Measurements from ENCODE around the gene SND1.

Gene SND1

DNA sequence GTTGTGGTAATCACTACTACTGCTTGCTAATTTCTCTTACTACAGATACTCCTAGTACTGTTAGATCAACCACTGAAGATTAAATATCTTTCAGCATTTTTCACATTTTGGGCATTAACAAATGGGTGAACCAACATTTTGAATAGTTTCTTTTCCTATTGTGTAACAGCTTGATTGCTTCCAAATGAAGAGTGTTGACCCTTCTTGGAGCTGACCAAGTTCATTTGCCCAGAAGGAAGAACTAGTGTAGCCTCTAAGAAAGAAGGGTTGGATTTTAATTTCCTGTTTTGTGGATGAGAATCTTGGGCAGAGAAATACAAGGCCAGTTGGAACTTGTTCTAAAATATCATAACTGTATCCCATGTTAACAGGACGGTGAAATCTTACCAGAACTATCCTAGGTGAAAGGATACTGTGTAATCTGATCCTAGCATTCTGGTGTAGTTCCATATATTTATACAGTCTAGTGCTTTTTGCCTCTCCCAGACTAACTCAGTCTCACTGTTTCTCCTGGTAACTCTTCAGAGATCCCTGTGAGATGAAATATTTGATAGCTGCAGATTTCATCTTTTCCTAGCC, 37.3 kb downstream of the SND1 start:
- no peak for TF ChIP-seq FOXM1 (IDR thresholded peaks at IDR 0.05; ENCODE audit: borderline replicate concordance, low read depth)
- no peak for TF ChIP-seq TAF1 (IDR thresholded peaks at IDR 0.05; ENCODE audit: low read depth)
- no peak for TF ChIP-seq CREB1 (IDR thresholded peaks at IDR 0.05; ENCODE audit: low read depth)
- no peak for TF ChIP-seq TCF12 (IDR thresholded peaks at IDR 0.05; ENCODE audit: low read depth)
- no peak for TF ChIP-seq ZBTB7A (IDR thresholded peaks at IDR 0.05; ENCODE audit: low read depth)
- TF ChIP-seq NFIC (IDR thresholded peaks at IDR 0.05), result no peak
- TF ChIP-seq RAD21 (IDR thresholded peaks at IDR 0.05; ENCODE audit: low read depth), result no peak
- no peak for TF ChIP-seq YY1 (IDR thresholded peaks at IDR 0.05; ENCODE audit: low read depth)
- TF ChIP-seq TEAD4 (IDR thresholded peaks at IDR 0.05), result no peak
- TF ChIP-seq, protein P1, sequence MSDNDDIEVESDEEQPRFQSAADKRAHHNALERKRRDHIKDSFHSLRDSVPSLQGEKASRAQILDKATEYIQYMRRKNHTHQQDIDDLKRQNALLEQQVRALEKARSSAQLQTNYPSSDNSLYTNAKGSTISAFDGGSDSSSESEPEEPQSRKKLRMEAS (IDR thresholded peaks at IDR 0.05), result no peak
- no peak for TF ChIP-seq EGR1 (IDR thresholded peaks at IDR 0.05)
- TF ChIP-seq, protein P2, sequence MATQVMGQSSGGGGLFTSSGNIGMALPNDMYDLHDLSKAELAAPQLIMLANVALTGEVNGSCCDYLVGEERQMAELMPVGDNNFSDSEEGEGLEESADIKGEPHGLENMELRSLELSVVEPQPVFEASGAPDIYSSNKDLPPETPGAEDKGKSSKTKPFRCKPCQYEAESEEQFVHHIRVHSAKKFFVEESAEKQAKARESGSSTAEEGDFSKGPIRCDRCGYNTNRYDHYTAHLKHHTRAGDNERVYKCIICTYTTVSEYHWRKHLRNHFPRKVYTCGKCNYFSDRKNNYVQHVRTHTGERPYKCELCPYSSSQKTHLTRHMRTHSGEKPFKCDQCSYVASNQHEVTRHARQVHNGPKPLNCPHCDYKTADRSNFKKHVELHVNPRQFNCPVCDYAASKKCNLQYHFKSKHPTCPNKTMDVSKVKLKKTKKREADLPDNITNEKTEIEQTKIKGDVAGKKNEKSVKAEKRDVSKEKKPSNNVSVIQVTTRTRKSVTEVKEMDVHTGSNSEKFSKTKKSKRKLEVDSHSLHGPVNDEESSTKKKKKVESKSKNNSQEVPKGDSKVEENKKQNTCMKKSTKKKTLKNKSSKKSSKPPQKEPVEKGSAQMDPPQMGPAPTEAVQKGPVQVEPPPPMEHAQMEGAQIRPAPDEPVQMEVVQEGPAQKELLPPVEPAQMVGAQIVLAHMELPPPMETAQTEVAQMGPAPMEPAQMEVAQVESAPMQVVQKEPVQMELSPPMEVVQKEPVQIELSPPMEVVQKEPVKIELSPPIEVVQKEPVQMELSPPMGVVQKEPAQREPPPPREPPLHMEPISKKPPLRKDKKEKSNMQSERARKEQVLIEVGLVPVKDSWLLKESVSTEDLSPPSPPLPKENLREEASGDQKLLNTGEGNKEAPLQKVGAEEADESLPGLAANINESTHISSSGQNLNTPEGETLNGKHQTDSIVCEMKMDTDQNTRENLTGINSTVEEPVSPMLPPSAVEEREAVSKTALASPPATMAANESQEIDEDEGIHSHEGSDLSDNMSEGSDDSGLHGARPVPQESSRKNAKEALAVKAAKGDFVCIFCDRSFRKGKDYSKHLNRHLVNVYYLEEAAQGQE (IDR thresholded peaks at IDR 0.05; ENCODE audit: low read depth), result no peak
- no peak for TF ChIP-seq CEBPB (IDR thresholded peaks at IDR 0.05)

DNA sequence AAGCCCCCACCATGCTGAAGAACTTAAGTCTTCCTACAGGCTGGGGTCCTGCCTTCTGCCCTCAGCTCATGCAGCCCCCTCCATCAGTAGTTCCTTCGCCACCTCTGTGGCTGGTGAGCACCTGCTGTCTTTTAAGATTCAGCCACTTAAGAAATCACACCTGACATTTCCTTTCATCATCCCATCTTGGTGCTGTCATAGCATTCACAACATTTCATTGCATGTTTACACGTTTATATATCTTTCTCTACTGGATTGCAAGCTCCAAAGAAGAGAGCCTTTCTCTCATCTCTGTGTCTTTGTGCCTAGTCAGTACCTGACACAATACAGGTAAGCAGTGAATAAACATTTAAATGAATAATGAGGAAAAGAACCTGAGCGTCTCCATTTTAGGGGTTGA, 38.3 kb downstream of the SND1 start:
- no peak for TF ChIP-seq TAF1 (IDR thresholded peaks at IDR 0.05; ENCODE audit: low read depth)
- TF ChIP-seq, protein P1 (IDR thresholded peaks at IDR 0.05), result no peak
- no peak for TF ChIP-seq CREB1 (IDR thresholded peaks at IDR 0.05; ENCODE audit: low read depth)
- no peak for TF ChIP-seq TEAD4 (IDR thresholded peaks at IDR 0.05)
- TF ChIP-seq YY1 (IDR thresholded peaks at IDR 0.05; ENCODE audit: low read depth), result no peak
- TF ChIP-seq RAD21 (IDR thresholded peaks at IDR 0.05; ENCODE audit: low read depth), result no peak
- no peak for TF ChIP-seq FOXM1 (IDR thresholded peaks at IDR 0.05; ENCODE audit: borderline replicate concordance, low read depth)
- TF ChIP-seq EGR1 (IDR thresholded peaks at IDR 0.05), result no peak
- TF ChIP-seq, protein P3, sequence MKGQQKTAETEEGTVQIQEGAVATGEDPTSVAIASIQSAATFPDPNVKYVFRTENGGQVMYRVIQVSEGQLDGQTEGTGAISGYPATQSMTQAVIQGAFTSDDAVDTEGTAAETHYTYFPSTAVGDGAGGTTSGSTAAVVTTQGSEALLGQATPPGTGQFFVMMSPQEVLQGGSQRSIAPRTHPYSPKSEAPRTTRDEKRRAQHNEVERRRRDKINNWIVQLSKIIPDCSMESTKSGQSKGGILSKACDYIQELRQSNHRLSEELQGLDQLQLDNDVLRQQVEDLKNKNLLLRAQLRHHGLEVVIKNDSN (IDR thresholded peaks at IDR 0.05), result no peak
- no peak for TF ChIP-seq EP300 (IDR thresholded peaks at IDR 0.05; ENCODE audit: borderline replicate concordance)
- no peak for TF ChIP-seq CEBPB (IDR thresholded peaks at IDR 0.05)

DNA sequence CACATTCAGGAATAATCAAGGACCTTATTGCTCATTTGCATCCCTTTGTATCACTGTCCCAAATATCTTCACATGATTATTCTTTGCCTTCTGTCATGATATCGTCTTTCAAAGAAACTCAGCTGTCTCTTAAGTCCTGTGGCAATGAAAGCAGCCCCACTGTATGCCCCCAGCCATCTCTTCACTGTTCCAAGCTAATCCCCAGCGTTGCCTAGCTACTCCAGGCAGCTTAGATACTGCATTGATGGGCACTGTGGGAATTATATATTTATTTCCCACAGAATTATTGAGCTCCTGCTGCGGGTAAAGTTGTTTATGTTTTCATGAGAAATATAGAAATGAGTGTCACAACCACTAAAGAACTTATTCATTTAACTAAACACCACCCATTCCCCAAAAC, 38.8 kb downstream of the SND1 start:
- TF ChIP-seq EP300 (IDR thresholded peaks at IDR 0.05; ENCODE audit: borderline replicate concordance), result no peak
- no peak for TF ChIP-seq ZBTB7A (IDR thresholded peaks at IDR 0.05; ENCODE audit: low read depth)
- TF ChIP-seq EGR1 (IDR thresholded peaks at IDR 0.05), result no peak
- no peak for TF ChIP-seq CREB1 (IDR thresholded peaks at IDR 0.05; ENCODE audit: low read depth)
- no peak for TF ChIP-seq NFIC (IDR thresholded peaks at IDR 0.05)
- TF ChIP-seq, protein P2 (IDR thresholded peaks at IDR 0.05; ENCODE audit: low read depth), result no peak
- TF ChIP-seq TEAD4 (IDR thresholded peaks at IDR 0.05), result no peak
- no peak for TF ChIP-seq RAD21 (IDR thresholded peaks at IDR 0.05; ENCODE audit: low read depth)
- no peak for TF ChIP-seq CEBPB (IDR thresholded peaks at IDR 0.05)
- no peak for TF ChIP-seq TCF12 (IDR thresholded peaks at IDR 0.05; ENCODE audit: low read depth)
- TF ChIP-seq, protein P1 (IDR thresholded peaks at IDR 0.05), result no peak
- no peak for TF ChIP-seq YY1 (IDR thresholded peaks at IDR 0.05; ENCODE audit: low read depth)
- no peak for TF ChIP-seq TAF1 (IDR thresholded peaks at IDR 0.05; ENCODE audit: low read depth)
- no peak for TF ChIP-seq FOXM1 (IDR thresholded peaks at IDR 0.05; ENCODE audit: borderline replicate concordance, low read depth)

DNA sequence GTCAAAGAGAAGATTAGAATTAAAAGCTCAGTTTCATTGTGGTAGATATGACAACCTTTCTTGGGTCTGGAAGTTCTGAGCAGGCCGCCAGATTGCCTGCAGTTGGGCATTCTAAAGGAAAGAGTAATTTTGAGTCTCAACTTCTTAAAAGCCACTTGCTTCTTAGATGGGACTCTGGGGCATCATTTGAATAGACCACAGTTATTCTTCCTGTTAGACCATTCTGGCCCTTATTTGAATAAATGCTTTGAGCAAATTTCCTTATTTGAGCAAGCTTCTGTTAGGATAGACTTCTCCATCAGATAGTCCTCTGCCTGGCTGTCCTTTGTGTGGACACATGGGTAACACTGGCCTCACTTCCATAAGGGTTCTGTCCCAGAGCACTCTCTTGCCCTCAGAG, 40.2 kb downstream of the SND1 start:
- TF ChIP-seq EP300 (IDR thresholded peaks at IDR 0.05; ENCODE audit: borderline replicate concordance), result no peak

DNA sequence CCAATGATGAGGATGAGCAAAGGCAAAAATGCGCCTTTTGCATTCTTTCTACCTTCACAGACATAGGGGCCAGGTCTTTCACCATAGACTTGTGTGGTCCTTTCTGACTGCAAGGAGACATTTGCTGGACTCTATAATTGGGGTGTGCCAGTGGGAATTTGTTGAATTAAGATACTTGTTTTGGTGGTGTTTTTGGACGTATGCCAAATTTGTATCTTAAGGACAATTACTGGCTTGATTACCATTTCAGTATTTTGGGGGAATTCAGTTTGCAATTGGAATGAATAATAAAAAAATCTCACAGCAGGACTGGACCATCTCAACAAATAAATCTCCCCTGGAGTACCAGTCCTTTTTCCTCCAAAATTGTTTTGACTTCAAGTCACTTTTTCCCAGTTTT, 47.9 kb downstream of the SND1 start:
- TF ChIP-seq EGR1 (IDR thresholded peaks at IDR 0.05) (no peak), FOXM1 (IDR thresholded peaks at IDR 0.05; ENCODE audit: borderline replicate concordance, low read depth) (no peak), ZBTB7A (IDR thresholded peaks at IDR 0.05; ENCODE audit: low read depth) (no peak), TEAD4 (IDR thresholded peaks at IDR 0.05) (no peak), CEBPB (IDR thresholded peaks at IDR 0.05) (no peak), TCF12 (IDR thresholded peaks at IDR 0.05; ENCODE audit: low read depth) (no peak), NFIC (IDR thresholded peaks at IDR 0.05) (no peak), RAD21 (IDR thresholded peaks at IDR 0.05; ENCODE audit: low read depth) (no peak), YY1 (IDR thresholded peaks at IDR 0.05; ENCODE audit: low read depth) (no peak)
- TF ChIP-seq, protein P1 (IDR thresholded peaks at IDR 0.05), result no peak
- TF ChIP-seq, protein P3 (IDR thresholded peaks at IDR 0.05), result no peak

All from Ishikawa (cell line).